Neural progenitor cell (in vitro differentiated cells): ENCODE results near the gene SNTG2. TPM values are rescaled to one million over a fixed set of nuclear protein-coding genes. Genes with fewer than 3 reads are reported as not detected.

Source experiments
- DNase-seq: peaks from one replicate; pipeline ENCODE4 v3.0.0-alpha.2; 2016; ENCODE audit warnings: low spot score
- H2AFZ ChIP-seq: fragments of 200-600 bp; sonication (generic); replicated peaks from 2 replicates; pipeline ENCODE4 v1.6.1; 2016; ENCODE audit warnings: antibody characterized with exemption
- H3F3A ChIP-seq: fragments of 200-600 bp; sonication (generic); 2 replicates; pipeline ENCODE4 v1.6.1; 2016; ENCODE audit warnings: antibody characterized with exemption, low read depth
- H3K27ac ChIP-seq: fragments of 200-600 bp; sonication (generic); 2 replicates; pipeline ENCODE4 v1.5.1; 2016; ENCODE audit warnings: mild to moderate bottlenecking
- H3K27me3 ChIP-seq: fragments of 200-600 bp; sonication (generic); 2 replicates; pipeline ENCODE4 v1.6.1; 2016; ENCODE audit warnings: mild to moderate bottlenecking, moderate library complexity
- H3K36me3 ChIP-seq: fragments of 200-600 bp; sonication (generic); 2 replicates; pipeline ENCODE4 v1.5.1; 2016
- H3K4me1 ChIP-seq: fragments of 200-600 bp; sonication (generic); 2 replicates; pipeline ENCODE4 v1.6.1; 2016; ENCODE audit warnings: mixed run types
- H3K4me2 ChIP-seq: fragments of 200-600 bp; sonication (generic); 2 replicates; pipeline ENCODE4 v1.6.1; 2016
- H3K4me3 ChIP-seq: fragments of 200-600 bp; sonication (generic); 2 replicates; pipeline ENCODE4 v1.5.1; 2016
- H3K79me2 ChIP-seq: fragments of 200-600 bp; sonication (generic); 2 replicates; pipeline ENCODE4 v1.6.1; 2016; ENCODE audit warnings: low read depth
- H3K9ac ChIP-seq: fragments of 200-600 bp; sonication (generic); 2 replicates; pipeline ENCODE4 v1.6.1; 2016
- H3K9me3 ChIP-seq: fragments of 200-600 bp; sonication (generic); 2 replicates; pipeline ENCODE4 v1.5.1; 2016; ENCODE audit warnings: low read depth
- H4K20me1 ChIP-seq: fragments of 200-600 bp; sonication (generic); 2 replicates; pipeline ENCODE4 v1.6.1; 2016; ENCODE audit warnings: low read depth
- H3K27ac Mint-ChIP-seq: 3 replicates; pipeline ENCODE4 v1.8.0; 2021; ENCODE audit warnings: mixed read lengths
- H3K27me3 Mint-ChIP-seq: 2 replicates; pipeline ENCODE4 v1.8.0; 2022; ENCODE audit warnings: low read depth, mild to moderate bottlenecking, inconsistent platforms, moderate library complexity, mixed read lengths; ENCODE audit not compliant: insufficient read depth
- H3K36me3 Mint-ChIP-seq: 3 replicates; pipeline ENCODE4 v1.8.0; 2021; ENCODE audit warnings: mixed read lengths
- H3K4me1 Mint-ChIP-seq: 3 replicates; pipeline ENCODE4 v1.8.0; 2021; ENCODE audit warnings: mixed read lengths
- H3K4me3 Mint-ChIP-seq: 3 replicates; pipeline ENCODE4 v1.8.0; 2021; ENCODE audit warnings: mild to moderate bottlenecking, moderate library complexity, mixed read lengths
- H3K9me3 Mint-ChIP-seq: 3 replicates; pipeline ENCODE4 v1.8.0; 2020; ENCODE audit warnings: mixed read lengths
- CTCF ChIP-seq: fragments of 200-600 bp; sonication (generic); IDR thresholded peaks from 2 replicates; pipeline ENCODE4 v1.5.1; 2017; ENCODE audit warnings: antibody characterized with exemption, mild to moderate bottlenecking
- EZH2 ChIP-seq: fragments of 200-600 bp; sonication (generic); IDR thresholded peaks from 2 replicates; pipeline ENCODE4 v1.6.1; 2017; ENCODE audit warnings: antibody characterized with exemption, mild to moderate bottlenecking, moderate library complexity
- EZH2phosphoT487 ChIP-seq: fragments of 200-600 bp; sonication (generic); IDR thresholded peaks from 2 replicates; pipeline ENCODE4 v1.6.1; 2017; ENCODE audit warnings: antibody characterized with exemption
- total RNA-seq: library from RNA; depleted of rRNA; stranded (reverse); fragments of >200 nt; gene quantifications from 2 replicates; pipeline ENCODE4 v1.2.3, GENCODE V29; 2015; ENCODE audit warnings: low replicate concordance

SNTG2 gene
- total RNA-seq, 1 donor from 2014 or later: 1.1 TPM

GRCh38 chr2:1249897-1250687 is 299.4 kb downstream of the SNTG2 start:
- Histone ChIP-seq H3F3A (no peaks in the 10 kb centered on the region), H3K9ac (no peak overlapping the region), H3K36me3 (no peaks in the 10 kb centered on the region), H3K4me1 (no peaks in the 10 kb centered on the region), H3K79me2 (no peaks in the 10 kb centered on the region), H3K4me2 (no peak overlapping the region), H3K4me3 (no peak overlapping the region), H4K20me1 (no peaks in the 10 kb centered on the region), H3K27ac (no peak overlapping the region), H3K9me3 (no peaks in the 10 kb centered on the region), H2AFZ (no peak overlapping the region), H3K27me3 (no peaks in the 10 kb centered on the region)
- Mint-ChIP-seq H3K4me3 (no peak overlapping the region), H3K9me3 (peaks cover 2% of the 10 kb centered on the region), H3K4me1 (no peaks in the 10 kb centered on the region), H3K27ac (no peak overlapping the region), H3K27me3 (peaks cover 7% of the 10 kb centered on the region), H3K36me3 (no peaks in the 10 kb centered on the region)
- DNase-seq: no peak
- TF ChIP-seq EZH2phosphoT487 (no peak), CTCF (no peak), EZH2 (no peak)

DNA sequence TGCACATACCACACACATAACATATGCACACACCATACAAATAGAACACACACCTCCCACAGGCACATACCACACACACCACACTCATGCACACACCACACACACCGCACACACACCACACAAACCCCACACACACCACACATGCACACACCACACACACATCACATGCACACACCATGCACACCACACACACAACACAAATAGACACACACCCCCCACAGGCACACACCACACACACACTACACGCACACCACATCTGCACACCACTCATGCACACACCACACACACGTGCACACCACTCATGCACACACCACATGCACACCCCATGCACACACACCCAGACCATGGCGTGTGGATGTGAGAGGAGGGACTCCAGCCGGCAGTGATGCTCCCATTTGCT is 300.9 kb downstream of the SNTG2 start:
- no peak overlapping the region for H3K4me3 Mint-ChIP-seq
- H3K9me3 Mint-ChIP-seq: peaks cover 2% of the 10 kb centered on the region
- no peaks in the 10 kb centered on the region for H3K36me3 Mint-ChIP-seq

GRCh38 chr2:1253629-1254028 is 303.0 kb downstream of the SNTG2 start:
- no peaks in the 10 kb centered on the region for H4K20me1 ChIP-seq
- H3K9me3 Mint-ChIP-seq: peaks cover 2% of the 10 kb centered on the region
- no peaks in the 10 kb centered on the region for H3K27me3 ChIP-seq
- no peak overlapping the region for H3K9ac ChIP-seq
- no peak overlapping the region for H3K4me2 ChIP-seq
- H3K27me3 Mint-ChIP-seq: peaks cover 7% of the 10 kb centered on the region
- TF ChIP-seq CTCF: no peak
- no peak for TF ChIP-seq EZH2
- no peak for TF ChIP-seq EZH2phosphoT487
- peaks cover 6% of the 10 kb centered on the region for H3K4me1 Mint-ChIP-seq
- H2AFZ ChIP-seq: no peak overlapping the region
- H3K79me2 ChIP-seq: no peaks in the 10 kb centered on the region
- H3F3A ChIP-seq: no peaks in the 10 kb centered on the region
- no peak overlapping the region for H3K4me3 Mint-ChIP-seq
- no peak overlapping the region for H3K4me3 ChIP-seq
- H3K27ac Mint-ChIP-seq: no peak overlapping the region
- H3K36me3 Mint-ChIP-seq: no peaks in the 10 kb centered on the region
- no peaks in the 10 kb centered on the region for H3K36me3 ChIP-seq
- DNase-seq: no peak
- no peak overlapping the region for H3K27ac ChIP-seq
- H3K9me3 ChIP-seq: no peaks in the 10 kb centered on the region
- H3K4me1 ChIP-seq: no peaks in the 10 kb centered on the region

More for the DNA sequence above, 300.9 kb downstream of the SNTG2 start:
- Histone ChIP-seq H3F3A (no peaks in the 10 kb centered on the region), H3K4me2 (no peak overlapping the region), H4K20me1 (no peaks in the 10 kb centered on the region), H3K27me3 (no peaks in the 10 kb centered on the region), H3K27ac (no peak overlapping the region), H2AFZ (no peak overlapping the region), H3K79me2 (no peaks in the 10 kb centered on the region), H3K9ac (no peak overlapping the region), H3K4me1 (no peaks in the 10 kb centered on the region), H3K4me3 (no peak overlapping the region), H3K9me3 (no peaks in the 10 kb centered on the region), H3K36me3 (no peaks in the 10 kb centered on the region)
- H3K27me3 Mint-ChIP-seq: peaks cover 7% of the 10 kb centered on the region
- H3K27ac Mint-ChIP-seq: no peak overlapping the region
- DNase-seq: no peak
- peaks cover 2% of the 10 kb centered on the region for H3K4me1 Mint-ChIP-seq
- TF ChIP-seq CTCF: no peak
